ENCODE results near the gene KRTAP10-1. TPM values are rescaled to one million over a fixed set of nuclear protein-coding genes. Genes with fewer than 3 reads are reported as not detected.
A peak's percentile ranks its signal among the peaks of the same experiment; 100 is the strongest.

Gene KRTAP10-1
- total and polyA plus RNA-seq, 2 of the 13 experiments (the other 11 are each of a cell fraction or from before 2014, with no cell fraction given), result not detected

DNA sequence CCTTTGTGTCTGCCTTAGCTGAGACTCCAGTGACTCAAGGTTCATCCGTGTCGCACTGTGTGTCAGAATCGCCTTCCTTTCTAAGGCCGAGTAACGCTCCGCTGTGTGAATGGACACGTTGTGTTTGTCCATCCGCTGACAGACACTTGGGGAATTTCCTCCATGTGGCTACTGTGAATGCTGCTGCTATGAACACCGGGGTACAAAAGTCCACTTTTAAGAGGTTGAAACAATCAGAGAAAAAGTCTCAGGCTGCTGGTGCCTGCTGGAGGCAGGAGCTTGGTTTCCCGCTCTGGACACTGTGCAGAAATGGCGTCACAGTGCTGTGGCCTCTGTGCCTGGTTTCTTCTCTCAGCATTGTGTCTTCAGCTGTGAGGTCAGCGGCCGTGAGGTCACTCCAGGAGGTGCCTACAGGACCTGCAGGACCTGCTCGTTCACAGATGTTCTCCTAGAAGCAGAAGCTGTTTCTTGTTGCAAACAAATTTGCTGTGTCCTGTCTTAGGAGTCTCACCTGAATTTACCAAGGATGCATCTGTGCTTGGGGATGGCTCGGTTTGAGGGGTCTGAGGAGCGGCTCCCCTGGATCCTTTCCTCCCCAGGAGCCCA lies 34.2 kb downstream of the KRTAP10-1 start (continued):
- TF ChIP-seq, protein P1, sequence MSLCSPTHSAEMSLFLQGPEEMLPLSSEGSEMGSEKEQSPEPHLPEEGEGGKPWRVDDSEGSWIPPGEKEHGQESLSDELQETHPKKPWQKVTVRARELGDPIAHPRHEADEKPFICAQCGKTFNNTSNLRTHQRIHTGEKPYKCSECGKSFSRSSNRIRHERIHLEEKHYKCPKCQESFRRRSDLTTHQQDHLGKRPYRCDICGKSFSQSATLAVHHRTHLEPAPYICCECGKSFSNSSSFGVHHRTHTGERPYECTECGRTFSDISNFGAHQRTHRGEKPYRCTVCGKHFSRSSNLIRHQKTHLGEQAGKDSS (CRISPR knock-in tag; IDR thresholded peaks at IDR 0.05; ENCODE audit: borderline replicate concordance, low read depth), result no peak
- no peak; the same call in 1 of the 2 replicates for TF ChIP-seq ZNF451 (CRISPR knock-in tag; IDR thresholded peaks at IDR 0.05)
- TF ChIP-seq, protein P2, sequence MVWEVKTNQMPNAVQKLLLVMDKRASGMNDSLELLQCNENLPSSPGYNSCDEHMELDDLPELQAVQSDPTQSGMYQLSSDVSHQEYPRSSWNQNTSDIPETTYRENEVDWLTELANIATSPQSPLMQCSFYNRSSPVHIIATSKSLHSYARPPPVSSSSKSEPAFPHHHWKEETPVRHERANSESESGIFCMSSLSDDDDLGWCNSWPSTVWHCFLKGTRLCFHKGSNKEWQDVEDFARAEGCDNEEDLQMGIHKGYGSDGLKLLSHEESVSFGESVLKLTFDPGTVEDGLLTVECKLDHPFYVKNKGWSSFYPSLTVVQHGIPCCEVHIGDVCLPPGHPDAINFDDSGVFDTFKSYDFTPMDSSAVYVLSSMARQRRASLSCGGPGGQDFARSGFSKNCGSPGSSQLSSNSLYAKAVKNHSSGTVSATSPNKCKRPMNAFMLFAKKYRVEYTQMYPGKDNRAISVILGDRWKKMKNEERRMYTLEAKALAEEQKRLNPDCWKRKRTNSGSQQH (CRISPR knock-in tag; IDR thresholded peaks at IDR 0.05; ENCODE audit: low read depth), result peak; percentile 32; the same call in 1 of the 2 replicates
- TF ChIP-seq, protein P3, sequence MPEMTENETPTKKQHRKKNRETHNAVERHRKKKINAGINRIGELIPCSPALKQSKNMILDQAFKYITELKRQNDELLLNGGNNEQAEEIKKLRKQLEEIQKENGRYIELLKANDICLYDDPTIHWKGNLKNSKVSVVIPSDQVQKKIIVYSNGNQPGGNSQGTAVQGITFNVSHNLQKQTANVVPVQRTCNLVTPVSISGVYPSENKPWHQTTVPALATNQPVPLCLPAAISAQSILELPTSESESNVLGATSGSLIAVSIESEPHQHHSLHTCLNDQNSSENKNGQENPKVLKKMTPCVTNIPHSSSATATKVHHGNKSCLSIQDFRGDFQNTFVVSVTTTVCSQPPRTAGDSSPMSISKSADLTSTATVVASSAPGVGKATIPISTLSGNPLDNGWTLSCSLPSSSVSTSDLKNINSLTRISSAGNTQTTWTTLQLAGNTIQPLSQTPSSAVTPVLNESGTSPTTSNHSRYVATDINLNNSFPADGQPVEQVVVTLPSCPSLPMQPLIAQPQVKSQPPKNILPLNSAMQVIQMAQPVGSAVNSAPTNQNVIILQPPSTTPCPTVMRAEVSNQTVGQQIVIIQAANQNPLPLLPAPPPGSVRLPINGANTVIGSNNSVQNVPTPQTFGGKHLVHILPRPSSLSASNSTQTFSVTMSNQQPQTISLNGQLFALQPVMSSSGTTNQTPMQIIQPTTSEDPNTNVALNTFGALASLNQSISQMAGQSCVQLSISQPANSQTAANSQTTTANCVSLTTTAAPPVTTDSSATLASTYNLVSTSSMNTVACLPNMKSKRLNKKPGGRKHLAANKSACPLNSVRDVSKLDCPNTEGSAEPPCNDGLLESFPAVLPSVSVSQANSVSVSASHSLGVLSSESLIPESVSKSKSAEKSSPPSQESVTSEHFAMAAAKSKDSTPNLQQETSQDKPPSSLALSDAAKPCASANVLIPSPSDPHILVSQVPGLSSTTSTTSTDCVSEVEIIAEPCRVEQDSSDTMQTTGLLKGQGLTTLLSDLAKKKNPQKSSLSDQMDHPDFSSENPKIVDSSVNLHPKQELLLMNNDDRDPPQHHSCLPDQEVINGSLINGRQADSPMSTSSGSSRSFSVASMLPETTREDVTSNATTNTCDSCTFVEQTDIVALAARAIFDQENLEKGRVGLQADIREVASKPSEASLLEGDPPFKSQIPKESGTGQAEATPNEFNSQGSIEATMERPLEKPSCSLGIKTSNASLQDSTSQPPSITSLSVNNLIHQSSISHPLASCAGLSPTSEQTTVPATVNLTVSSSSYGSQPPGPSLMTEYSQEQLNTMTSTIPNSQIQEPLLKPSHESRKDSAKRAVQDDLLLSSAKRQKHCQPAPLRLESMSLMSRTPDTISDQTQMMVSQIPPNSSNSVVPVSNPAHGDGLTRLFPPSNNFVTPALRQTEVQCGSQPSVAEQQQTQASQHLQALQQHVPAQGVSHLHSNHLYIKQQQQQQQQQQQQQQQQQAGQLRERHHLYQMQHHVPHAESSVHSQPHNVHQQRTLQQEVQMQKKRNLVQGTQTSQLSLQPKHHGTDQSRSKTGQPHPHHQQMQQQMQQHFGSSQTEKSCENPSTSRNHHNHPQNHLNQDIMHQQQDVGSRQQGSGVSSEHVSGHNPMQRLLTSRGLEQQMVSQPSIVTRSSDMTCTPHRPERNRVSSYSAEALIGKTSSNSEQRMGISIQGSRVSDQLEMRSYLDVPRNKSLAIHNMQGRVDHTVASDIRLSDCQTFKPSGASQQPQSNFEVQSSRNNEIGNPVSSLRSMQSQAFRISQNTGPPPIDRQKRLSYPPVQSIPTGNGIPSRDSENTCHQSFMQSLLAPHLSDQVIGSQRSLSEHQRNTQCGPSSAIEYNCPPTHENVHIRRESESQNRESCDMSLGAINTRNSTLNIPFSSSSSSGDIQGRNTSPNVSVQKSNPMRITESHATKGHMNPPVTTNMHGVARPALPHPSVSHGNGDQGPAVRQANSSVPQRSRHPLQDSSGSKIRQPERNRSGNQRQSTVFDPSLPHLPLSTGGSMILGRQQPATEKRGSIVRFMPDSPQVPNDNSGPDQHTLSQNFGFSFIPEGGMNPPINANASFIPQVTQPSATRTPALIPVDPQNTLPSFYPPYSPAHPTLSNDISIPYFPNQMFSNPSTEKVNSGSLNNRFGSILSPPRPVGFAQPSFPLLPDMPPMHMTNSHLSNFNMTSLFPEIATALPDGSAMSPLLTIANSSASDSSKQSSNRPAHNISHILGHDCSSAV (CRISPR knock-in tag; IDR thresholded peaks at IDR 0.05; ENCODE audit: borderline replicate concordance), result no peak; the same call in 1 of the 2 replicates
- TF ChIP-seq, protein P4, sequence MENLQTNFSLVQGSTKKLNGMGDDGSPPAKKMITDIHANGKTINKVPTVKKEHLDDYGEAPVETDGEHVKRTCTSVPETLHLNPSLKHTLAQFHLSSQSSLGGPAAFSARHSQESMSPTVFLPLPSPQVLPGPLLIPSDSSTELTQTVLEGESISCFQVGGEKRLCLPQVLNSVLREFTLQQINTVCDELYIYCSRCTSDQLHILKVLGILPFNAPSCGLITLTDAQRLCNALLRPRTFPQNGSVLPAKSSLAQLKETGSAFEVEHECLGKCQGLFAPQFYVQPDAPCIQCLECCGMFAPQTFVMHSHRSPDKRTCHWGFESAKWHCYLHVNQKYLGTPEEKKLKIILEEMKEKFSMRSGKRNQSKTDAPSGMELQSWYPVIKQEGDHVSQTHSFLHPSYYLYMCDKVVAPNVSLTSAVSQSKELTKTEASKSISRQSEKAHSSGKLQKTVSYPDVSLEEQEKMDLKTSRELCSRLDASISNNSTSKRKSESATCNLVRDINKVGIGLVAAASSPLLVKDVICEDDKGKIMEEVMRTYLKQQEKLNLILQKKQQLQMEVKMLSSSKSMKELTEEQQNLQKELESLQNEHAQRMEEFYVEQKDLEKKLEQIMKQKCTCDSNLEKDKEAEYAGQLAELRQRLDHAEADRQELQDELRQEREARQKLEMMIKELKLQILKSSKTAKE (CRISPR knock-in tag; IDR thresholded peaks at IDR 0.05; ENCODE audit: borderline replicate concordance), result peak; percentile 60; the same call in 1 of the 2 replicates
- TF ChIP-seq KLF12 (CRISPR knock-in tag; IDR thresholded peaks at IDR 0.05; ENCODE audit: borderline replicate concordance), result no peak
- TF ChIP-seq BHLHE40 (IDR thresholded peaks at IDR 0.05; ENCODE audit: low read length), result no peak; the same call in 1 of the 2 replicates
- TF ChIP-seq, protein P5, sequence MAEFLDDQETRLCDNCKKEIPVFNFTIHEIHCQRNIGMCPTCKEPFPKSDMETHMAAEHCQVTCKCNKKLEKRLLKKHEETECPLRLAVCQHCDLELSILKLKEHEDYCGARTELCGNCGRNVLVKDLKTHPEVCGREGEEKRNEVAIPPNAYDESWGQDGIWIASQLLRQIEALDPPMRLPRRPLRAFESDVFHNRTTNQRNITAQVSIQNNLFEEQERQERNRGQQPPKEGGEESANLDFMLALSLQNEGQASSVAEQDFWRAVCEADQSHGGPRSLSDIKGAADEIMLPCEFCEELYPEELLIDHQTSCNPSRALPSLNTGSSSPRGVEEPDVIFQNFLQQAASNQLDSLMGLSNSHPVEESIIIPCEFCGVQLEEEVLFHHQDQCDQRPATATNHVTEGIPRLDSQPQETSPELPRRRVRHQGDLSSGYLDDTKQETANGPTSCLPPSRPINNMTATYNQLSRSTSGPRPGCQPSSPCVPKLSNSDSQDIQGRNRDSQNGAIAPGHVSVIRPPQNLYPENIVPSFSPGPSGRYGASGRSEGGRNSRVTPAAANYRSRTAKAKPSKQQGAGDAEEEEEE (CRISPR knock-in tag; IDR thresholded peaks at IDR 0.05; ENCODE audit: borderline replicate concordance), result no peak
- no peak for TF ChIP-seq NFIB (CRISPR knock-in tag; IDR thresholded peaks at IDR 0.05; ENCODE audit: borderline replicate concordance)
- TF ChIP-seq KAT8 (CRISPR knock-in tag; IDR thresholded peaks at IDR 0.05), result peak; percentile 42
- no peak for TF ChIP-seq ZNF674 (CRISPR knock-in tag; IDR thresholded peaks at IDR 0.05; ENCODE audit: low read depth)
- no peak for TF ChIP-seq ZSCAN20 (CRISPR knock-in tag; IDR thresholded peaks at IDR 0.05; ENCODE audit: borderline replicate concordance)
- no peak for TF ChIP-seq NFE2 (CRISPR knock-in tag; IDR thresholded peaks at IDR 0.05)
- TF ChIP-seq ZFY (CRISPR knock-in tag; IDR thresholded peaks at IDR 0.05), result no peak

Measured in HepG2 (cell line).